ENCODE measurements around the gene GSK3B. TPM values are rescaled to one million over a fixed set of nuclear protein-coding genes. Genes with fewer than 3 reads are reported as not detected.

Gene GSK3B
- total RNA-seq, 1 donor = 94.1 TPM

- TF ChIP-seq CTCF (IDR thresholded peaks at IDR 0.05; ENCODE audit: insufficient read depth, low read depth, low read length) = no peak
- no peak overlapping the region for H3K4me3 ChIP-seq (ENCODE audit: low read depth, low read length)
- DNase-seq (ENCODE audit: low read depth) = no peak
These were observed 259.4 kb downstream of the GSK3B start for GRCh38 chr3:119834754-119835370.

- DNase-seq (ENCODE audit: low read depth) = peak; percentile 57
- TF ChIP-seq CTCF (IDR thresholded peaks at IDR 0.05; ENCODE audit: insufficient read depth, low read depth, low read length) = no peak
- no peak overlapping the region for H3K4me3 ChIP-seq (ENCODE audit: low read depth, low read length)
These were observed 262.3 kb downstream of the GSK3B start for GRCh38 chr3:119831941-119832371.

- peak; percentile 30 for TF ChIP-seq CTCF (IDR thresholded peaks at IDR 0.05; ENCODE audit: insufficient read depth, low read depth, low read length)
- no peak for DNase-seq (ENCODE audit: low read depth)
- H3K4me3 ChIP-seq (ENCODE audit: low read depth, low read length) = no peak overlapping the region
These were observed 263.2 kb downstream of the GSK3B start for GRCh38 chr3:119831022-119831421.

- no peak for DNase-seq (ENCODE audit: low read depth)
- H3K4me3 ChIP-seq (ENCODE audit: low read depth, low read length) = no peak overlapping the region
These were observed 264.8 kb downstream of the GSK3B start for GRCh38 chr3:119829420-119829819.

GRCh38 chr3:119826711-119827608, 267.3 kb downstream of the GSK3B start:
- no peak for DNase-seq (ENCODE audit: low read depth)
- no peak for TF ChIP-seq CTCF (IDR thresholded peaks at IDR 0.05; ENCODE audit: insufficient read depth, low read depth, low read length)
- H3K4me3 ChIP-seq (ENCODE audit: low read depth, low read length) = no peak overlapping the region

More at GRCh38 chr3:119829420-119829819, 264.8 kb downstream of the GSK3B start:
- no peak for TF ChIP-seq CTCF (IDR thresholded peaks at IDR 0.05; ENCODE audit: insufficient read depth, low read depth, low read length)

GRCh38 chr3:119825820-119826219, 268.4 kb downstream of the GSK3B start:
- DNase-seq (ENCODE audit: low read depth) = no peak
- H3K4me3 ChIP-seq (ENCODE audit: low read depth, low read length) = no peak overlapping the region

More at GRCh38 chr3:119825820-119826219, 268.4 kb downstream of the GSK3B start:
- no peak for TF ChIP-seq CTCF (IDR thresholded peaks at IDR 0.05; ENCODE audit: insufficient read depth, low read depth, low read length)

All from fibroblast of villous mesenchyme (primary cell).